Upper lobe of left lung (tissue), 4 donors: ENCODE measurements around the gene OR10A6.

Experiments used
- CTCF ChIP-seq, 6 experiments: fragments of 450-650 bp in 4 of 6; fragments of 200-600 bp in 2 of 6; sonication (generic) in 2 of 6; IDR thresholded peaks; one replicate each; pipeline ENCODE4 v1.5.1; 2016 to 2019; ENCODE audit warnings: antibody characterized with exemption in 6 of 6
- EP300 ChIP-seq, 4 donors: sonication (generic); formaldehyde crosslinking; IDR thresholded peaks; one replicate each; pipeline ENCODE4 v1.5.1; 2017; ENCODE audit warnings: antibody characterized with exemption in 4 of 4, control low read depth in 2 of 4
- POLR2A ChIP-seq, 4 donors: fragments of 450-650 bp; IDR thresholded peaks; one replicate each; pipeline ENCODE4 v1.5.1; 2016 to 2017; ENCODE audit warnings: antibody characterized with exemption in 4 of 4, mild to moderate bottlenecking in 2 of 4
- POLR2AphosphoS5 ChIP-seq, 2 donors: sonication (generic); formaldehyde crosslinking; IDR thresholded peaks; one replicate each; pipeline ENCODE4 v1.5.1; 2017; ENCODE audit warnings: antibody characterized with exemption in 2 of 2

DNA sequence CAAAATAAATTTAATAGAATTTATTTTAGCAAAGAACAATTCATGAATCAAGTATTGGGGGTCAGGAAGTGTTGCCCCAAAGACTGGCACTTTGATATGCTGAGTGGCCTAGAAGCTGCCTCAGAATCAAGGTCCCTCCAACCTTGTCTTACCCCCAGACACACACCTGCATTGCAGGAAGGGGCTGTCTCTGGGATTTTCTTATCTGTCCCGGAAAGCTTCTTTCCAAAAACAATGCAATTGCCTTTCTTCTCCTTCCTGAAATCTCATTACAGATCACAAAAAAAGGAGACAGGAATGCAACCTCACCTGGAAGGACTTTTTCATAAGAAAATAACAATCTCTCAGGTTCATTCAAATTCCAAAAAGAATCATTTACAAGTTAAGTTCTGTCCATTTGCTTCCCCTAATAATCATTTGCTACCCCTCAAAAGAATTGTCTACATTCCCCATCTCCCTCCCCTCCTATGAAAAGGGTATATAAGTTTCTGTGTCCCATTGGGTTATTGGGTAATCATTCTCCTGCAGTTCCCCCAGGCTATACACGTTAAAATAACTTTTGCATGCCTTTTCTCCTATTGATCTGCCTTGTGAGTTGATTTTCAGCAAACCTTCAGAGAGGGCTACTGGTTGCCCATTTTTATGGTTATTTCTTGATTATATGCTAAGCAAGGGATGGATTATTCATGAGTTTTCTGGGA is 21.3 kb downstream of the OR10A6 start:
- TF ChIP-seq CTCF (IDR thresholded peaks at IDR 0.05), result no peak
- TF ChIP-seq POLR2A (IDR thresholded peaks at IDR 0.05), result no peak
- no peak for TF ChIP-seq POLR2AphosphoS5 (IDR thresholded peaks at IDR 0.05)
- TF ChIP-seq EP300 (IDR thresholded peaks at IDR 0.05), result no peak
